ENCODE data around the gene FKBP6.
"Not testable (repeated sequence)": the region's sequence is repeated elsewhere in the genome, so short reads cannot be mapped to it uniquely, and the experiment has no call there.

DNA sequence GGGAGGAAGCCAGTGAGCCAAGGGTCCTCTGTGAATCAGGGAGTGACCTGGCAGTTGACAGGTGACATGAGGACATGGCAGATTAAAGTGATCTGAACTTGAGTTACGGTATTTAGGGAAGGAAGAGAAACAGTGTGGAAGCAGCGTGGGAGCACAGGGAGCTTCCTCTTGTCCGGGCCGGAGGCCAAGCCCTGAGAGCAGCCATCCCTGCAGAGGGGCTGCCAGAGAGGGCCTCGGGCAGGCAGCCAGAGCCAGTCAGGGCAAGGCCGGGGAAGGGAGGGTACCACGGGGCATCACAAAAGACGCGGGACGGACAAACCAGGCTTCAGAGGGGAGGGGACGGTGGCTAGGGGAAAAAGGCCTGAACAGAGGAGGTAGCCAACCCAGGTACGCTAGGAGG is 28.1 kb upstream of the FKBP6 start:
- TF ChIP-seq, protein P1, sequence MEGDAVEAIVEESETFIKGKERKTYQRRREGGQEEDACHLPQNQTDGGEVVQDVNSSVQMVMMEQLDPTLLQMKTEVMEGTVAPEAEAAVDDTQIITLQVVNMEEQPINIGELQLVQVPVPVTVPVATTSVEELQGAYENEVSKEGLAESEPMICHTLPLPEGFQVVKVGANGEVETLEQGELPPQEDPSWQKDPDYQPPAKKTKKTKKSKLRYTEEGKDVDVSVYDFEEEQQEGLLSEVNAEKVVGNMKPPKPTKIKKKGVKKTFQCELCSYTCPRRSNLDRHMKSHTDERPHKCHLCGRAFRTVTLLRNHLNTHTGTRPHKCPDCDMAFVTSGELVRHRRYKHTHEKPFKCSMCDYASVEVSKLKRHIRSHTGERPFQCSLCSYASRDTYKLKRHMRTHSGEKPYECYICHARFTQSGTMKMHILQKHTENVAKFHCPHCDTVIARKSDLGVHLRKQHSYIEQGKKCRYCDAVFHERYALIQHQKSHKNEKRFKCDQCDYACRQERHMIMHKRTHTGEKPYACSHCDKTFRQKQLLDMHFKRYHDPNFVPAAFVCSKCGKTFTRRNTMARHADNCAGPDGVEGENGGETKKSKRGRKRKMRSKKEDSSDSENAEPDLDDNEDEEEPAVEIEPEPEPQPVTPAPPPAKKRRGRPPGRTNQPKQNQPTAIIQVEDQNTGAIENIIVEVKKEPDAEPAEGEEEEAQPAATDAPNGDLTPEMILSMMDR (conservative IDR thresholded peaks at IDR 0.05 in 1 of 2, IDR thresholded peaks at IDR 0.05 in 1 of 2; ENCODE audit: extremely low read depth in 1 of 2, insufficient read depth in 1 of 2, low read depth in 1 of 2, low read length in 2 of 2), result not testable (repeated sequence)
- TF ChIP-seq EZH2 (IDR thresholded peaks at IDR 0.05; ENCODE audit: borderline replicate concordance, low read length), result not testable (repeated sequence)

Measured in mammary epithelial cell (primary cell).